MM.1S (cell line): ENCODE data around the gene GPR179.
A peak's percentile ranks its signal among the peaks of the same experiment; 100 is the strongest.

Experiments used
- DNase-seq: peaks from one replicate; pipeline ENCODE4 v3.0.0-alpha.2; 2015
- H2AFZ ChIP-seq: fragments of 300-600 bp; sonication (generic); 2 replicates; pipeline ENCODE4 v1.6.0; 2016; ENCODE audit warnings: antibody characterized with exemption, low read length
- H3F3A ChIP-seq: fragments of 300-600 bp; sonication (generic); 2 replicates; pipeline ENCODE4 v1.6.1; 2016; ENCODE audit warnings: mild to moderate bottlenecking, antibody characterized with exemption, low read length, moderate library complexity, mixed read lengths; ENCODE audit not compliant: insufficient read depth
- H3K27ac ChIP-seq: fragments of 300-600 bp; sonication (generic); 2 replicates; pipeline ENCODE4 v1.5.1; 2016; ENCODE audit warnings: mild to moderate bottlenecking, low read length
- H3K27me3 ChIP-seq: fragments of 300-600 bp; sonication (generic); replicated peaks from 2 replicates; pipeline ENCODE4 v1.6.0; 2016; ENCODE audit warnings: low read length; ENCODE audit not compliant: insufficient read depth
- H3K36me3 ChIP-seq: fragments of 300-600 bp; sonication (generic); replicated peaks from 2 replicates; pipeline ENCODE4 v1.6.1; 2016; ENCODE audit warnings: mild to moderate bottlenecking, low read length, mixed read lengths; ENCODE audit not compliant: insufficient read depth
- H3K4me1 ChIP-seq: fragments of 300-600 bp; sonication (generic); 2 replicates; pipeline ENCODE4 v1.6.1; 2016; ENCODE audit warnings: low read length, mixed read lengths
- H3K4me2 ChIP-seq: fragments of 300-600 bp; sonication (generic); 2 replicates; pipeline ENCODE4 v1.6.0; 2016; ENCODE audit warnings: low read depth, low read length
- H3K4me3 ChIP-seq: fragments of 300-600 bp; sonication (generic); 2 replicates; pipeline ENCODE4 v1.5.1; 2016; ENCODE audit warnings: low read length, mixed read lengths
- H3K79me2 ChIP-seq: fragments of 300-600 bp; sonication (generic); 2 replicates; pipeline ENCODE4 v1.6.1; 2016; ENCODE audit warnings: mixed run types, low read length, mixed read lengths
- H3K9ac ChIP-seq: fragments of 300-600 bp; sonication (generic); 2 replicates; pipeline ENCODE4 v1.6.1; 2016; ENCODE audit warnings: low read length, mixed read lengths
- H3K9me2 ChIP-seq: fragments of 300-600 bp; sonication (generic); replicated peaks from 2 replicates; pipeline ENCODE4 v1.6.1; 2016; ENCODE audit warnings: mild to moderate bottlenecking, low read length, mixed read lengths; ENCODE audit not compliant: insufficient read depth
- H3K9me3 ChIP-seq: fragments of 300-600 bp; sonication (generic); replicated peaks from 2 replicates; pipeline ENCODE4 v1.6.1; 2016; ENCODE audit warnings: mild to moderate bottlenecking, low read length, mixed read lengths; ENCODE audit not compliant: insufficient read depth
- H4K20me1 ChIP-seq: fragments of 300-600 bp; sonication (generic); 2 replicates; pipeline ENCODE4 v1.6.1; 2016; ENCODE audit warnings: mild to moderate bottlenecking, low read length, moderate library complexity, mixed read lengths; ENCODE audit not compliant: insufficient read depth
- CTCF ChIP-seq: fragments of 300-600 bp; sonication (generic); IDR thresholded peaks from 2 replicates; pipeline ENCODE4 v1.5.1; 2016; ENCODE audit warnings: antibody characterized with exemption, low read length, mixed read lengths
- EZH2 ChIP-seq: fragments of 300-600 bp; sonication (generic); optimal IDR thresholded peaks from 2 replicates; pipeline ENCODE3; 2017; ENCODE audit warnings: low read depth, mild to moderate bottlenecking, antibody characterized with exemption, low read length, mixed read lengths
- EZH2phosphoT487 ChIP-seq: fragments of 300-600 bp; sonication (generic); IDR thresholded peaks from 2 replicates; pipeline ENCODE4 v1.6.1; 2018; ENCODE audit warnings: antibody characterized with exemption, low read length

GPR179 gene

GRCh38 chr17:38350035-38350434 is 6.3 kb upstream of the GPR179 start:
- Histone ChIP-seq H3K4me2 (no peak overlapping the region), H3K36me3 (no peaks in the 10 kb centered on the region), H3K9me3 (no peaks in the 10 kb centered on the region), H3K9ac (no peak overlapping the region), H3K79me2 (no peaks in the 10 kb centered on the region), H3K4me3 (no peak overlapping the region), H3F3A (no peaks in the 10 kb centered on the region), H3K4me1 (peaks cover 4% of the 10 kb centered on the region; the same call in 1 of the 2 replicates), H3K27ac (no peak overlapping the region), H4K20me1 (no peaks in the 10 kb centered on the region), H3K9me2 (no peaks in the 10 kb centered on the region), H2AFZ (no peak overlapping the region), H3K27me3 (no peaks in the 10 kb centered on the region)
- no peak for DNase-seq
- TF ChIP-seq EZH2 (no peak), EZH2phosphoT487 (no peak), CTCF (no peak)

DNA sequence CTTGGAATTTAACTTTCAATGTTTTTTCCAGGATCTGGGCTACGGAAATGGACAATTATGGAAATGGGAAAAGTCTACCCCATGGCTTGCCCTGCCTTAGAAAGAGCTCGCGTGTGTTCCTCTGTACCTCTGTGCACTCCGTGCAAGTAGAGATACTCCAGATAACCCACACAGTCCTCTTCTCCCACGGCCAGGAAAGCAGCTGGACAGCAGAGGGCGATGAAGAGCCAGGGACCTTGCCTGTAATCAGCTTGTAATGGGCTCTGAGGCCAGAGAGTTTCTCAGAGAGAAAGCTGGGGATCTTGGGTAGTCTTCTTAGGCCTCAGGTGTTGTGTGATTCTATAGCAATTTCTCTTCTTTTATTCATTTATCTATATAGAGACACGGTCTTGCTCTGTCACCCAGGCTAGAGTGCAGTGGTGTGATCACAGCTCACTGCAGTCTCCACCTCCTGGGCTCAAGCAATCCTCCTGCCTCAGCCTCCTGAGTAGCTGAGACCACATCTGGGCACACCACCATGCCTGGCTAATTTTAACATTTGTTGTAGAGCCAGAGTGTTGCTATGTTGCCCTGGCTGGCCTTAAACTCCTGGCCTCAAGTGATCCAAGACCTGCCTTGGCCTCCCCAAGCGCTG is 5.5 kb upstream of the GPR179 start:
- Histone ChIP-seq H3K27me3 (no peaks in the 10 kb centered on the region), H2AFZ (no peak overlapping the region), H3K79me2 (no peaks in the 10 kb centered on the region), H3K36me3 (no peaks in the 10 kb centered on the region), H3K9ac (no peak overlapping the region), H3K4me2 (no peak overlapping the region), H3K4me1 (peaks cover 4% of the 10 kb centered on the region; the same call in 1 of the 2 replicates), H4K20me1 (no peaks in the 10 kb centered on the region), H3K4me3 (no peak overlapping the region), H3F3A (no peaks in the 10 kb centered on the region), H3K9me3 (no peaks in the 10 kb centered on the region), H3K27ac (no peak overlapping the region), H3K9me2 (no peaks in the 10 kb centered on the region)
- no peak for TF ChIP-seq EZH2
- no peak for TF ChIP-seq EZH2phosphoT487
- peak; percentile 88 for TF ChIP-seq CTCF
- DNase-seq, result peak; percentile 82

- Histone ChIP-seq H3K4me1 (no peaks in the 10 kb centered on the region), H3K27me3 (no peaks in the 10 kb centered on the region), H2AFZ (no peak overlapping the region), H3K4me2 (no peak overlapping the region), H3K4me3 (no peak overlapping the region), H3K9me3 (no peaks in the 10 kb centered on the region), H3K27ac (no peak overlapping the region), H3F3A (no peaks in the 10 kb centered on the region), H3K36me3 (no peaks in the 10 kb centered on the region), H3K9ac (no peak overlapping the region), H3K9me2 (no peaks in the 10 kb centered on the region), H3K79me2 (no peaks in the 10 kb centered on the region), H4K20me1 (no peaks in the 10 kb centered on the region)
- TF ChIP-seq EZH2 (no peak), CTCF (no peak), EZH2phosphoT487 (no peak)
- no peak for DNase-seq
Measured at GRCh38 chr17:38345743-38346142, 2.0 kb upstream of the GPR179 start.
